Measurements from ENCODE around the gene MKNK1. TPM values are rescaled to one million over a fixed set of nuclear protein-coding genes. Genes with fewer than 3 reads are reported as not detected.

MKNK1 gene
- total RNA-seq, 1 donor from 2014 or later = 58.4 TPM

GRCh38 chr1:46526013-46526690 lies 77.9 kb downstream of the MKNK1 start:
- no peaks in the 10 kb centered on the region for H3K9me3 Mint-ChIP-seq (ENCODE audit: unreplicated experiment)
- no peak overlapping the region for H3K27ac Mint-ChIP-seq (ENCODE audit: unreplicated experiment)
- H3K4me1 Mint-ChIP-seq (ENCODE audit: low read depth, unreplicated experiment) = peaks cover 2% of the 10 kb centered on the region
- no peak for TF ChIP-seq CTCF (IDR thresholded peaks at IDR 0.05; ENCODE audit: partially characterized antibody, unreplicated experiment)
- DNase-seq = no peak
- H3K36me3 Mint-ChIP-seq (ENCODE audit: unreplicated experiment) = no peaks in the 10 kb centered on the region
- peaks cover 20% of the 10 kb centered on the region for H3K27me3 Mint-ChIP-seq (ENCODE audit: unreplicated experiment)
- H3K4me3 Mint-ChIP-seq (ENCODE audit: unreplicated experiment) = no peak overlapping the region

- H3K4me1 Mint-ChIP-seq (ENCODE audit: low read depth, unreplicated experiment) = peaks cover 2% of the 10 kb centered on the region
- no peak for TF ChIP-seq CTCF (IDR thresholded peaks at IDR 0.05; ENCODE audit: partially characterized antibody, unreplicated experiment)
- H3K4me3 Mint-ChIP-seq (ENCODE audit: unreplicated experiment) = no peak overlapping the region
- DNase-seq = no peak
- H3K9me3 Mint-ChIP-seq (ENCODE audit: unreplicated experiment) = no peaks in the 10 kb centered on the region
- no peaks in the 10 kb centered on the region for H3K36me3 Mint-ChIP-seq (ENCODE audit: unreplicated experiment)
- H3K27me3 Mint-ChIP-seq (ENCODE audit: unreplicated experiment) = peaks cover 17% of the 10 kb centered on the region
- H3K27ac Mint-ChIP-seq (ENCODE audit: unreplicated experiment) = no peak overlapping the region
Observed at GRCh38 chr1:46525253-46525983, 78.7 kb downstream of the MKNK1 start.

GRCh38 chr1:46524843-46525242 lies 79.2 kb downstream of the MKNK1 start:
- Mint-ChIP-seq H3K9me3 (ENCODE audit: unreplicated experiment) (no peaks in the 10 kb centered on the region), H3K36me3 (ENCODE audit: unreplicated experiment) (no peaks in the 10 kb centered on the region), H3K4me1 (ENCODE audit: low read depth, unreplicated experiment) (peaks cover 3% of the 10 kb centered on the region), H3K27me3 (ENCODE audit: unreplicated experiment) (peaks cover 19% of the 10 kb centered on the region), H3K27ac (ENCODE audit: unreplicated experiment) (no peak overlapping the region), H3K4me3 (ENCODE audit: unreplicated experiment) (no peak overlapping the region)
- TF ChIP-seq CTCF (IDR thresholded peaks at IDR 0.05; ENCODE audit: partially characterized antibody, unreplicated experiment) = no peak
- DNase-seq = no peak

GRCh38 chr1:46523496-46524353 lies 80.3 kb downstream of the MKNK1 start:
- Mint-ChIP-seq H3K4me3 (ENCODE audit: unreplicated experiment) (no peak overlapping the region), H3K27me3 (ENCODE audit: unreplicated experiment) (peaks cover 19% of the 10 kb centered on the region), H3K27ac (ENCODE audit: unreplicated experiment) (no peak overlapping the region), H3K9me3 (ENCODE audit: unreplicated experiment) (no peaks in the 10 kb centered on the region), H3K4me1 (ENCODE audit: low read depth, unreplicated experiment) (peaks cover 3% of the 10 kb centered on the region), H3K36me3 (ENCODE audit: unreplicated experiment) (no peaks in the 10 kb centered on the region)
- no peak for TF ChIP-seq CTCF (IDR thresholded peaks at IDR 0.05; ENCODE audit: partially characterized antibody, unreplicated experiment)
- no peak for DNase-seq
